Mucosa of descending colon (tissue), 3 donors: Measurements from ENCODE around the gene HRH2. TPM values are rescaled to one million over a fixed set of nuclear protein-coding genes. Genes with fewer than 3 reads are reported as not detected.

Experiments used
- ATAC-seq: fragments of 200-7000 bp; cut with Tn5 transposase; one replicate; pipeline ENCODE4 v1.9.1; 2020; ENCODE audit warnings: mild to moderate bottlenecking, moderate library complexity
- DNase-seq, 3 donors: peaks; one replicate each; pipeline ENCODE4 v3.0.0-alpha.2; 2020
- H3K36me3 ChIP-seq: fragments of 200-600 bp; one replicate; pipeline ENCODE4 v1.8.0; 2021; ENCODE audit warnings: low read depth, mild to moderate bottlenecking
- H3K4me1 ChIP-seq: fragments of 200-600 bp; one replicate; pipeline ENCODE4 v1.8.0; 2021; ENCODE audit warnings: low read depth, mild to moderate bottlenecking
- H3K4me3 ChIP-seq: fragments of 200-600 bp; one replicate; pipeline ENCODE4 v1.8.0; 2021; ENCODE audit warnings: mild to moderate bottlenecking
- H3K9me3 ChIP-seq: fragments of 200-600 bp; one replicate; pipeline ENCODE4 v1.8.0; 2021; ENCODE audit warnings: mild to moderate bottlenecking
- intact Hi-C, 2 donors: fragments of 100-400 bp; cut with DNase I in 1 of 2; cut with micrococcal nuclease in 1 of 2; formaldehyde crosslinking; loops; one replicate each; pipeline versions ENCODE4 v1.11.0 to v1.11.1; 2022; cut with DNase I, micrococcal nuclease
- total RNA-seq, 3 donors: library from RNA; stranded (reverse); fragmentation: NEBNext Ultra II Directional in 2 of 3; extraction: Animal tissue kit (Norgen Biotek cat#: 25700) in 2 of 3; gene quantifications; one replicate each; pipeline versions ENCODE4 v1.2.1 to v1.2.4, GENCODE V29; 2021 to 2023
- TF ChIP-seq, protein P1 (sequence below): fragments of 200-600 bp; IDR thresholded peaks from one replicate; pipeline ENCODE4 v1.8.0; 2022; ENCODE audit warnings: antibody characterized with exemption, mild to moderate bottlenecking
- donor health status: DM: no; HTN: no; CAD: no; lungs with moderate emphysema.
- donor health status: DM: no; HTN: no; CAD: no.
- donor health status: DM: no; HTN: yes; CAD: no.

HRH2 gene
- total RNA-seq, 3 donors from 2014 or later, result 0.32 to 3.0 (median 1.3) TPM

- Histone ChIP-seq H3K4me3 (no peak overlapping the region), H3K4me1 (no peaks in the 10 kb centered on the region), H3K36me3 (no peaks in the 10 kb centered on the region), H3K9me3 (no peaks in the 10 kb centered on the region)
- TF ChIP-seq, protein P1, sequence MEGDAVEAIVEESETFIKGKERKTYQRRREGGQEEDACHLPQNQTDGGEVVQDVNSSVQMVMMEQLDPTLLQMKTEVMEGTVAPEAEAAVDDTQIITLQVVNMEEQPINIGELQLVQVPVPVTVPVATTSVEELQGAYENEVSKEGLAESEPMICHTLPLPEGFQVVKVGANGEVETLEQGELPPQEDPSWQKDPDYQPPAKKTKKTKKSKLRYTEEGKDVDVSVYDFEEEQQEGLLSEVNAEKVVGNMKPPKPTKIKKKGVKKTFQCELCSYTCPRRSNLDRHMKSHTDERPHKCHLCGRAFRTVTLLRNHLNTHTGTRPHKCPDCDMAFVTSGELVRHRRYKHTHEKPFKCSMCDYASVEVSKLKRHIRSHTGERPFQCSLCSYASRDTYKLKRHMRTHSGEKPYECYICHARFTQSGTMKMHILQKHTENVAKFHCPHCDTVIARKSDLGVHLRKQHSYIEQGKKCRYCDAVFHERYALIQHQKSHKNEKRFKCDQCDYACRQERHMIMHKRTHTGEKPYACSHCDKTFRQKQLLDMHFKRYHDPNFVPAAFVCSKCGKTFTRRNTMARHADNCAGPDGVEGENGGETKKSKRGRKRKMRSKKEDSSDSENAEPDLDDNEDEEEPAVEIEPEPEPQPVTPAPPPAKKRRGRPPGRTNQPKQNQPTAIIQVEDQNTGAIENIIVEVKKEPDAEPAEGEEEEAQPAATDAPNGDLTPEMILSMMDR, result no peak
- DNase-seq, result no peak
- intact Hi-C loops, result no loop called here
- ATAC-seq, result no peak
Measured at GRCh38 chr5:175629793-175630192, 28.1 kb upstream of the HRH2 start.

- H3K4me3 ChIP-seq, result no peak overlapping the region
- H3K4me1 ChIP-seq, result no peaks in the 10 kb centered on the region
- intact Hi-C loops, result no loop called here
- DNase-seq (no peak), ATAC-seq (no peak)
- TF ChIP-seq, protein P1, result no peak
- no peaks in the 10 kb centered on the region for H3K9me3 ChIP-seq
- no peaks in the 10 kb centered on the region for H3K36me3 ChIP-seq
Measured at GRCh38 chr5:175635854-175636584, 21.9 kb upstream of the HRH2 start.

DNA sequence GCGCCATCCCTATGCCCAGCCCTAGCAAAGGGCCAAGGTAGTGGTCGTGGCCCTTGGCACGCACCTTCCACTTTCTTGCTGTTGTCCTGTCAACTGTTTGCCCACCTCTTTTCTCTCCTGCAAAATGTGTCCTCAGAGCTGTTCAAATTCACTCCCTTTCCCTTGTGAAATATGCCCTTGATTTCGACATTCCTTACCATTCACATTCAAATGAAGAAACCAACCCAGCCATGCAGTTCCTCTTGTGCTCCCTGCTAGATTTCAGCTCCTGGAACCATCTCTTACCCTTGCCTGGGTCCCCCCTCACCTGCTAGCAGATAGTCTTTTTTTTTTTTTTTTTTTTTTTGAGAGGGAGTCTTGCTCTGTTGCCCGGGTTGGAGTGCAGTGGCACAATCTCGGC lies 19.6 kb upstream of the HRH2 start:
- H3K36me3 ChIP-seq, result no peaks in the 10 kb centered on the region
- no peak for DNase-seq
- TF ChIP-seq, protein P1, result no peak
- intact Hi-C loops, result no loop called here
- no peaks in the 10 kb centered on the region for H3K4me1 ChIP-seq
- no peak overlapping the region for H3K4me3 ChIP-seq
- no peak for ATAC-seq
- H3K9me3 ChIP-seq, result no peaks in the 10 kb centered on the region

- Histone ChIP-seq H3K4me3 (no peak overlapping the region), H3K9me3 (no peaks in the 10 kb centered on the region), H3K4me1 (no peaks in the 10 kb centered on the region), H3K36me3 (no peaks in the 10 kb centered on the region)
- DNase-seq (no peak), ATAC-seq (no peak)
- intact Hi-C loops, result no loop called here
- TF ChIP-seq, protein P1, result no peak
Measured at GRCh38 chr5:175640106-175640775, 17.6 kb upstream of the HRH2 start.

GRCh38 chr5:175642998-175643397 lies 14.9 kb upstream of the HRH2 start:
- DNase-seq (no peak), ATAC-seq (no peak)
- Histone ChIP-seq H3K4me1 (no peaks in the 10 kb centered on the region), H3K36me3 (no peaks in the 10 kb centered on the region), H3K4me3 (no peak overlapping the region), H3K9me3 (no peaks in the 10 kb centered on the region)
- intact Hi-C loops, result no loop called here
- TF ChIP-seq, protein P1, result no peak
